Anterior cingulate cortex (tissue), 58 donors: Measurements from ENCODE around the gene ORC1.
"Not testable (repeated sequence)": the region's sequence is repeated elsewhere in the genome, so short reads cannot be mapped to it uniquely, and the experiment has no call there.

Experiments
- DNase-seq, 58 donors: peaks; one replicate each; lab custom pipeline; 2025; lab: John Stamatoyannopoulos, UW

ORC1 gene

GRCh38 chr1:52393174-52393573, 11.0 kb downstream of the ORC1 start:
- no peak for DNase-seq

GRCh38 chr1:52386458-52386857, 17.8 kb downstream of the ORC1 start:
- no peak for DNase-seq

GRCh38 chr1:52385376-52385775, 18.8 kb downstream of the ORC1 start:
- no peak for DNase-seq

- not testable (repeated sequence) for DNase-seq
Measured at GRCh38 chr1:52369851-52370250, 34.4 kb downstream of the ORC1 start.

DNA sequence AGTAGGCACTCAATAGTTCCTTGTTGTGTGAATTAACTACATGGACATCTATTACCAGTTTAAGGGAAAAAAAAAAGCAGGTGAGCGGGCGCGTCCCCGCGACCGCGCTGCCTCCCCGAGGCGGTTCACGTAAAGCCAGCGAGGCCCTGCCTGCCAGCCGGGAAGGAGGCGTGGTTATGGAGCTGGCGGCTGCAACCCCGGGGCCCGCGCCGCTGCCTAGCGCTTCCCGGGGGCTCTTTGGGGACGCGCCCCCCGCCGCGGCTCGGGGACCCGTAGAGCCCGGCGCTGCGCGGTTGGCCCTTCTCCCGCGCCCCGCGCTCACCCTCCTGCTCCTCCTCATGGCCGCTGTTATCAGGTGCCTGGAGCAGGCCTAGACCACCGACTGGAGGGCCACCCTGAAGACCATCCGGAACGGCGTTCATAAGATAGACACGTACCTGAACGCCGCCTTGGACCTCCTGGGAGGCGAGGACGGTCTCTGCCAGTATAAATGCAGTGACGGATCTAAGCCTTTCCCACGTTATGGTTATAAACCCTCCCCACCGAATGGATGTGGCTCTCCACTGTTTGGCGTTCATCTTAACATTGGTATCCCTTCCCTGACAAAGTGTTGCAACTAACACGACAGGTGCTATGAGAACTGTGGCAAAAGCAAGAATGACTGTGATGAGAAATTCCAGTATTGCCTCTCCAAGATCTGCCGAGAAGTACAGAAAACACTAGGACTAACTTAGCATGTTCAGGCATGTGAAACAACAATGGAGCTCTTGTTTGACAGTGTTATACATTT, 35.6 kb downstream of the ORC1 start:
- peak in 46 of 58 donors; percentile 4 to 64 (median 24) for DNase-seq

GRCh38 chr1:52367272-52367671, 37.0 kb downstream of the ORC1 start:
- no peak for DNase-seq

GRCh38 chr1:52366517-52366827, 37.8 kb downstream of the ORC1 start:
- DNase-seq, result no peak

DNA sequence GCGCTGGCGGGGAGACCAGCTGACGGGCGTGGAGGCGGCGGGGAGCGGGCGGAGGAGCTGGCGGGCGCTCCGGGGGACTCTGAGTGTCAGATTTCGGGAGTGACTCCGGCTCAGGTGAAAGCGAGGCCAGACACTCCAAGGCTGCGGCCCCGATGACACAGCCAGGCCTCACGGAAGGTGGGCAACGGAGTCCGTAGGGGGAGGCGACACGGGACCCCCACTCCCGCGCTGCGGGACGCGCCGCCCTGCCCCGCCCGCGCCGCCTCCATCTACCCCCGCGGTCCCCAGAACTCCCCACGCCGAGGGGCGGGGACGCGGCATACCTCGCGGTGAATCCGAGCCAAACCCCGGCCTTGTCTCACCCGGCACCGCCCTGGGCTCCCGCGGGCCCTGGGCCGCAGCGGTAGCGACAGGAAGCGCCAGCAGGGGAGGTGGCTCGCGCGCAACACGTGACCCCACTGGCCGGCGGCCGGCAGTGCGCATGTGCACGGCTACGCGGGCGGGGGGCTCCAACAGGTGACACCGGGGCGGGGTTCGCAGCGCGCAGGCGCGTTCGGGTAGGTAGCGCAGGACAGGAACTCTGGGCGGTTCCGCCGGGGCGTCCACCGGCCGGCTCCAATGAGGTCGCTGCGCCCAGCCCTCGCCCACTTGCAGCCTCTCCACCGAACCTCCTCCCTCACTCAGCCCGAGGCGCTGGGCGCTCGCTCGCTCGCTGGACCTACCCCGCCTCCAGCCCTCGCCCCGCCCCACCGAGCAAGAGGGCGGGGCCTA, 38.3 kb downstream of the ORC1 start, which contains the start of gene CC2D1B:
TSS of gene CC2D1B (minus strand) at position 460 of the 771 bp plus-strand sequence. CDS start 1,585 bp downstream, outside the sequence.
- peak; percentile 46 to 97 (median 92) for DNase-seq

DNA sequence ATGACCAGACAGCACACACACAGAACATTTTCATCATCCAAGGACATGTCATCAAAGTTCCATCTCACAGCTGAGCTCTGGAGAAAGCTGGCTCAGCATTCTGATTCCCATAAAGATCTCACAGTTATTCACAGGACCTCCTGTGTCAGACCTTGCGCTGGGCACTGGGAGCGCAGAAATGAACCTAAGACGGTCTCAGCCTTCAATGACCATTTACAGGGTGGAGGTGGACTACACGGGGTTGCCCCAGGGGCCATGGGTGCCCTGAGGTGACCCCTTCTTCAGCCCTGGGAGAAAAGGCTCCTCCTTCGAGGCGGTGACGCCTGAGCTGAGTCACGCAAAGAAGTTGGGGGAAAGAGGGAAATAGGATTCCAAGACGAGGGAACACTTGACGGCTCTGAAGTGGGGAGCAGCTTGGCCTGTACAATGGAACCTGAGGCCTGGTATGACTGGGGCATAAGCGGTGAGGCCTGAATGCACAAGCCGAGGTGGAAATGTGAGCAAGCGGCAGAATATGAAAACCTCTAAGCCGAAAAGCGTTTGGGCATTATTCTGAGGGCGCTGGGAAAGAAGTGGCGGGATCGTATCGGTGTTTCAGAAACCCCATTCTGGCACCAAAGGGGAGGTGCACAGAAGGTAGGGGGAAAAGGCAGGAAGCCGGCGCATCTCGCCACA, 39.0 kb downstream of the ORC1 start:
- peak in 31 of 58 donors; percentile 3 to 65 (median 35) for DNase-seq

DNA sequence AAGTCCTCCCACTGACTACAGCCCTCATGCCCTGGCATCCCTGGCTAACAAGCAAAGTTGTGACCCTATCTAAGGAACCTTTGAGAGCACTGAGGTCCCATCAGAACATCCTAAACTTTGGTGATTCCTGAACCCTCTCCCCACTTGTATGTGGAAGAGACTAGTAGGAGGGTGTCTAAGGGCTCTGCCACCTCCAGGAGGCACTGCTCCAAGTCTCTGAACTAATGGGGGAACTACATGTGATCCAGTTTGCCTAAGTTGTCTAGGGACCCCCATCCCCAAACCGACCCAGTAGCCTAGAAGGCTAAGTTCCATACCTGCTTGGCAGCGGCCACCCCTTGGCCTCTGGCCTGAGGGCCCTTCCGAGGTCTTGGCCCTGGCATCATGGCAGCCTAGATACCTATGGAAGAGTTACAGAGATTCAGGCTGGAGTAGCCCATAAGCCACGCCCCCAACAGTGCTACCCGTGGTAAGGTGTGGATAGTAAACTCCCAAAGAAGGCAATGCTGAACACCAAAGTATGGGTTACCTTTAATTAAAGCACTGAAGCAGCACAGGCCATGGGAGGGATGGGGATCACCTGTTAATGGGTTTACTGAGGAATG, 39.9 kb downstream of the ORC1 start:
- DNase-seq, result no peak

GRCh38 chr1:52360595-52360968, 43.6 kb downstream of the ORC1 start:
- DNase-seq, result no peak

GRCh38 chr1:52359676-52360594, 44.3 kb downstream of the ORC1 start:
- no peak for DNase-seq

- no peak for DNase-seq
Measured at GRCh38 chr1:52358851-52359497, 45.2 kb downstream of the ORC1 start.

- DNase-seq, result no peak
Measured at GRCh38 chr1:52357397-52357796, 46.8 kb downstream of the ORC1 start.

DNA sequence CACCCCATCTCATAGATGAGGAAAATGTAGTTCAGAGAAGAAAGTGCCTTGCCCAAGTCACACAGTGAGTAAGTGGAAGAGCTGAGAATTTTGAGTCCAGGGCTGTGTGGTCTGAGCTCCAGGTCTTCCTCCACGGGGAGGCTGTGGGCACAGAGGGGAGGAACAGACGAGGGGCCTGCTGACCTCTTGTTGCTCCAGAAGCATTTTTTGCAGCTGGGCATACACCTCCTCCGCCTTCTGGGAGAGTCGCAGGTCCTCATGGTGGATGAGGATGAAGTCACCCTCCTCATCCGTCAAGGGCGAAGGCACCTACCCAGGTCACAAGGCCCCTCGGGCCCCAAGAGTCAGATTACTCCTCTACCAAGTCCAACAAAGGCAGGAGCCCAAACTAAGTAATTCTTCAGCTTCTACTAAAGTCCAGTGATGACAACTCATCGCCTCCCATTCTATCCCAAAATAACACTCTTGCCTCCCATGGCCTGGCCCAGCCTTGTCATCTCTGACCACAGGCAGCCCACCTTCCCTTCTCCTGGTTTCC, 47.3 kb downstream of the ORC1 start:
- DNase-seq, result no peak

DNA sequence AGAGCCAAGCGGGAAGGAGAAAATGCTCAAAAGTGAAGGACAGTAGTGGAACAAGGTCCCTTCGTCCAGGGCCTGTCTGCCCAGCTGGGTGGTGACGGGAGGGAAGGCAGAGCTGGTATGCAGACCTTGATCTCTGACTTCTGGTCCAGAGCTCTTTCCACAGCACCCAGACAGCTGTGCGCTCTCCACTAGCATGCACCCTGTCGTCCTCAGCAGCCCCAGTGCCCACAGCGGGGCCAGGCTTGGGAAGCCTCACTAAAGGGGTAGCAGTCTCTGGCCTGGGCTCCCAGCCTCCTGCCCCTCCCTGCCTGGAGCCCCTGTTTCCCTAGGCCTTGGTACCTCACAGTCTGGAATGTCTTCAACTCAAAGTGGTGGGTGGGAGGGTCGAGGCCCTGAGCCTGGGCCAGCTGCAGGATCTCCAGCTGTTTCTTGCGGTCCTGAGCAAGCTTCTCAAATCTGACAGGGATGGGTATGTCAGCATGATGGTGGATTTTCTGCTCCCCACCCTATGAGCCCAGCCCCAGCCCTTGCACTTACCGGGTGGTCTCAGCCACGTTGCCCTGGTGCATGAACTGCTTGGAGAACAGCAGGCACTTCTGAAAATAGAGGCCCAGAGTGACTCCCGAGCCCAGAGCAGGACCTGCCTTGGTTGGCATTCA, 48.2 kb downstream of the ORC1 start:
- no peak for DNase-seq

- DNase-seq, result no peak
Measured at GRCh38 chr1:52355436-52355835, 48.8 kb downstream of the ORC1 start.

DNA sequence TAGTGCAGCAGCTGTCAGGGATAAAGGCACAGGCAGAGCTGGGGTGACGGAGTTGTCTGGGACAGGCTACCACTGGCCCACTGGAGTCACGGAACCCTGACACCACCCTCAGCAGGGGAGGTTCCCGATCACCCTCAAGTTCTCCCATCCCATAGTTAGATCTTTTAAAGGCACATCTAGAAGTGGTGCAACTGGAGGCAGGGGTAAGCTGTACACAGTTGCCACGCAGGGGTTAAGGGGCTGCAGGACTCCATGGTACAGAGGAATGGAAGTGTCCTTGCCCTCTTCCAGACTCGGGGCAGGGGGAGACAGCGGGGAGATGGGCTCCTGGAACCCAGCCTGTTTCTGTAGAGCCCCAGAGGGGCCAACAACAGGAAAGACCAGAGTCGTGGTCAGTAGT, 51.5 kb downstream of the ORC1 start:
- DNase-seq, result no peak
